GM23338 (cell line): ENCODE measurements around the gene C1orf52. TPM values are rescaled to one million over a fixed set of nuclear protein-coding genes. Genes with fewer than 3 reads are reported as not detected.

Source experiments
- ATAC-seq: fragments of 200-7000 bp; cut with Tn5 transposase; 3 replicates; pipeline ENCODE4 v1.9.1; 2020
- DNase-seq: peaks from one replicate; pipeline ENCODE4 v3.0.0-alpha.2; 2015; ENCODE audit warnings: low spot score
- H2AFZ ChIP-seq: fragments of 200-600 bp; sonication (generic); 2 replicates; pipeline ENCODE4 v1.8.0; 2016; ENCODE audit warnings: antibody characterized with exemption, mild to moderate bottlenecking, moderate library complexity
- H3F3A ChIP-seq: fragments of 200-600 bp; sonication (generic); replicated peaks from 2 replicates; pipeline ENCODE4 v1.8.0; 2017; ENCODE audit warnings: antibody characterized with exemption, mixed run types, low read depth
- H3K27ac ChIP-seq: fragments of 200-600 bp; sonication (generic); 2 replicates; pipeline ENCODE4 v1.6.1; 2016; ENCODE audit warnings: low read depth
- H3K27me3 ChIP-seq: fragments of 200-600 bp; sonication (generic); 2 replicates; pipeline ENCODE4 v1.8.0; 2016; ENCODE audit warnings: mild to moderate bottlenecking, mixed run types, moderate library complexity; ENCODE audit not compliant: insufficient read depth
- H3K36me3 ChIP-seq: fragments of 200-600 bp; sonication (generic); 2 replicates; pipeline ENCODE4 v1.8.0; 2016; ENCODE audit warnings: mild to moderate bottlenecking; ENCODE audit not compliant: insufficient read depth
- H3K4me1 ChIP-seq: fragments of 200-600 bp; sonication (generic); 2 replicates; pipeline ENCODE4 v1.8.0; 2016; ENCODE audit warnings: mild to moderate bottlenecking, moderate library complexity; ENCODE audit not compliant: insufficient read depth
- H3K4me2 ChIP-seq: fragments of 200-600 bp; sonication (generic); 2 replicates; pipeline ENCODE4 v1.7.1; 2017; ENCODE audit warnings: mixed run types
- H3K4me3 ChIP-seq: fragments of 200-600 bp; sonication (generic); 2 replicates; pipeline ENCODE4 v1.6.1; 2016; ENCODE audit warnings: mixed run types
- H3K79me2 ChIP-seq: fragments of 200-600 bp; sonication (generic); replicated peaks from 2 replicates; pipeline ENCODE4 v1.8.0; 2017; ENCODE audit warnings: mild to moderate bottlenecking; ENCODE audit not compliant: insufficient read depth
- H3K9me2 ChIP-seq: fragments of 200-600 bp; sonication (generic); 2 replicates; pipeline ENCODE4 v1.8.0; 2017; ENCODE audit not compliant: insufficient read depth
- H4K20me1 ChIP-seq: fragments of 200-600 bp; sonication (generic); replicated peaks from 2 replicates; pipeline ENCODE4 v1.8.0; 2017; ENCODE audit warnings: mild to moderate bottlenecking; ENCODE audit not compliant: insufficient read depth
- H3K27ac Mint-ChIP-seq: 2 replicates; pipeline ENCODE4 v1.8.0; 2020; ENCODE audit warnings: inconsistent platforms, mild to moderate bottlenecking, moderate library complexity, mixed read lengths
- H3K27me3 Mint-ChIP-seq: 3 replicates; pipeline ENCODE4 v1.8.0; 2022; ENCODE audit warnings: low read depth, mild to moderate bottlenecking, moderate library complexity, mixed read lengths, inconsistent platforms; ENCODE audit not compliant: insufficient read depth, poor library complexity
- H3K36me3 Mint-ChIP-seq: 3 replicates; pipeline ENCODE4 v1.8.0; 2021; ENCODE audit warnings: low read depth, mild to moderate bottlenecking, inconsistent platforms, moderate library complexity, mixed read lengths
- H3K4me1 Mint-ChIP-seq: 3 replicates; pipeline ENCODE4 v1.8.0; 2020; ENCODE audit warnings: mild to moderate bottlenecking, inconsistent platforms, mixed read lengths
- H3K4me3 Mint-ChIP-seq: 3 replicates; pipeline ENCODE4 v1.8.0; 2021; ENCODE audit warnings: moderate library complexity, mild to moderate bottlenecking, inconsistent platforms, mixed read lengths
- H3K9me3 Mint-ChIP-seq: 3 replicates; pipeline ENCODE4 v1.8.0; 2020; ENCODE audit warnings: moderate library complexity, mild to moderate bottlenecking, inconsistent platforms, mixed read lengths
- CREB1 ChIP-seq: fragments of 250-450 bp; sonication (Bioruptor Pico); IDR thresholded peaks from 2 replicates; pipeline ENCODE4 v1.5.0; 2020; ENCODE audit warnings: low read depth, mild to moderate bottlenecking, moderate library complexity
- CTCF ChIP-seq, 2 experiments: fragments of 200-600 bp in 1 of 2; sonication (generic) in 1 of 2; conservative IDR thresholded peaks; 2 replicates each; pipeline versions ENCODE4 v1.5.1 to v1.6.1; 2016 to 2017; ENCODE audit warnings: antibody characterized with exemption in 2 of 2, low read depth in 2 of 2, mild to moderate bottlenecking in 2 of 2, moderate library complexity in 1 of 2
- ETS1 ChIP-seq: IDR thresholded peaks from 2 replicates; pipeline ENCODE4 v1.6.1; 2016; ENCODE audit warnings: antibody characterized with exemption
- JUNB ChIP-seq: IDR thresholded peaks from one replicate; pipeline ENCODE4 v1.6.1; 2016; ENCODE audit warnings: antibody characterized with exemption; ENCODE audit not compliant: unreplicated experiment
- POLR2AphosphoS5 ChIP-seq: IDR thresholded peaks from 2 replicates; pipeline ENCODE4 v1.6.1; 2016; ENCODE audit warnings: antibody characterized with exemption, low read depth
- REST ChIP-seq: IDR thresholded peaks from one replicate; pipeline ENCODE4 v1.6.1; 2018; ENCODE audit warnings: antibody characterized with exemption; ENCODE audit not compliant: unreplicated experiment
- STAT1 ChIP-seq: IDR thresholded peaks from one replicate; pipeline ENCODE4 v1.6.1; 2016; ENCODE audit warnings: antibody characterized with exemption; ENCODE audit not compliant: unreplicated experiment
- ZNF114 ChIP-seq: fragments of 250-450 bp; sonication (Bioruptor Pico); IDR thresholded peaks from 2 replicates; pipeline ENCODE4 v1.5.0; 2020; ENCODE audit warnings: mild to moderate bottlenecking, moderate library complexity
- ZNF331 ChIP-seq: fragments of 250-450 bp; sonication (Bioruptor Pico); IDR thresholded peaks from 2 replicates; pipeline ENCODE4 v1.5.0; 2020; ENCODE audit warnings: low read depth, mild to moderate bottlenecking, moderate library complexity
- polyA plus RNA-seq: library from polyadenylated mRNA; unstranded; fragments of >200 nt; fragmentation: Nextera tagmentation; extraction: Ambion mirVana; gene quantifications from 2 replicates; pipeline ENCODE4 v1.2.1, GENCODE V29; 2016
- total RNA-seq: library from RNA; depleted of rRNA; stranded (reverse); fragments of >200 nt; shearing (Covaris generic); gene quantifications from 2 replicates; pipeline ENCODE4 v1.2.3, GENCODE V29; 2014

The C1orf52 gene
- total and polyA plus RNA-seq, 2 experiments from 2014 or later, result 35.6 to 102 TPM

GRCh38 chr1:85268801-85269585 is 9.5 kb upstream of the C1orf52 start (continued):
- TF ChIP-seq REST, result no peak
- TF ChIP-seq CREB1, result no peak
- TF ChIP-seq ETS1, result no peak
- TF ChIP-seq JUNB, result no peak
- no peak for TF ChIP-seq CTCF (conservative IDR thresholded peaks at IDR 0.05; ENCODE audit: low read depth in 2 of 2)

GRCh38 chr1:85267313-85267712 is 7.9 kb upstream of the C1orf52 start:
- H4K20me1 ChIP-seq, result peaks cover 6% of the 10 kb centered on the region; the same call in 1 of the 2 replicates
- H3K36me3 Mint-ChIP-seq, result peaks cover 52% of the 10 kb centered on the region
- TF ChIP-seq REST (no peak), ZNF331 (CRISPR knock-in tag) (no peak), POLR2AphosphoS5 (no peak), ZNF114 (no peak), STAT1 (no peak)

More at GRCh38 chr1:85267313-85267712, 7.9 kb upstream of the C1orf52 start:
- H3K79me2 ChIP-seq, result peaks cover 19% of the 10 kb centered on the region
- H3F3A ChIP-seq, result no peaks in the 10 kb centered on the region; the same call in 1 of the 2 replicates
- H3K27ac Mint-ChIP-seq, result no peak overlapping the region
- no peak overlapping the region for H3K4me3 ChIP-seq
- H3K4me1 ChIP-seq, result no peaks in the 10 kb centered on the region
- no peaks in the 10 kb centered on the region for H3K27me3 ChIP-seq
- no peaks in the 10 kb centered on the region for H3K27me3 Mint-ChIP-seq
- peaks cover 7% of the 10 kb centered on the region for H3K9me3 Mint-ChIP-seq
- no peak overlapping the region for H3K4me3 Mint-ChIP-seq
- ATAC-seq (no peak), DNase-seq (no peak)
- H3K36me3 ChIP-seq, result peaks cover 45% of the 10 kb centered on the region
- no peak overlapping the region for H3K4me2 ChIP-seq
- H3K4me1 Mint-ChIP-seq, result no peaks in the 10 kb centered on the region
- H3K27ac ChIP-seq, result no peak overlapping the region
- no peak overlapping the region for H2AFZ ChIP-seq
- peaks cover 3% of the 10 kb centered on the region for H3K9me2 ChIP-seq
